ENCODE data around the gene PTCSC3. TPM values are rescaled to one million over a fixed set of nuclear protein-coding genes. Genes with fewer than 3 reads are reported as not detected.

The PTCSC3 gene
- total RNA-seq, 6 donors from 2014 or later: 0.47 to 3.9 (median 0.83) TPM; not detected in 3

DNA sequence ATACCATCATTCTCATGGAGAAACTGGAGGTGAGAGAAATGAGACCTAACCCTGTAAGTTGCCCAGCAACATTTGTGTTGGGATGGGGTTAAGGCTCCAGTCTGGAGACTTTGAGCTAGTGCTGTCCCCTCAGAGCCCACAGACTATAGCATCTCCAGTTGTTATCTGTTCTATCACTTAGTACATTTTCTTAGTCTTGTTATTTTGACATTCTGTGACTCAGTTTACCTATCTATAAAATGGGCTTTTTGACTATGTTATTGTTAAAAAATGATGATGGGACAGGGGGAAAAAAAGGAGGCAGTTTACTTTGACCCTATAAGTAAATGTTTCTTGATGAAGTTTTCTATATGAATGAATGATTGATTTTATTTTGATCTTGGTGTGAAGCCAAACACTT, 45.8 kb upstream of the PTCSC3 start:
- ATAC-seq (ENCODE audit: low FRiP score in 2 of 2) (no peak), DNase-seq (no peak)
- Histone ChIP-seq H3K27ac (peak overlapping the region in 1 of 4 donors; percentile 86), H3K9me3 (no peaks in the 10 kb centered on the region), H3K4me3 (no peak overlapping the region), H3K4me1 (peaks cover 0 to 10% (median 3%) of the 10 kb centered on the region in 4 donors), H3K36me3 (no peaks in the 10 kb centered on the region), H3K27me3 (no peaks in the 10 kb centered on the region)
- TF ChIP-seq, protein P1, sequence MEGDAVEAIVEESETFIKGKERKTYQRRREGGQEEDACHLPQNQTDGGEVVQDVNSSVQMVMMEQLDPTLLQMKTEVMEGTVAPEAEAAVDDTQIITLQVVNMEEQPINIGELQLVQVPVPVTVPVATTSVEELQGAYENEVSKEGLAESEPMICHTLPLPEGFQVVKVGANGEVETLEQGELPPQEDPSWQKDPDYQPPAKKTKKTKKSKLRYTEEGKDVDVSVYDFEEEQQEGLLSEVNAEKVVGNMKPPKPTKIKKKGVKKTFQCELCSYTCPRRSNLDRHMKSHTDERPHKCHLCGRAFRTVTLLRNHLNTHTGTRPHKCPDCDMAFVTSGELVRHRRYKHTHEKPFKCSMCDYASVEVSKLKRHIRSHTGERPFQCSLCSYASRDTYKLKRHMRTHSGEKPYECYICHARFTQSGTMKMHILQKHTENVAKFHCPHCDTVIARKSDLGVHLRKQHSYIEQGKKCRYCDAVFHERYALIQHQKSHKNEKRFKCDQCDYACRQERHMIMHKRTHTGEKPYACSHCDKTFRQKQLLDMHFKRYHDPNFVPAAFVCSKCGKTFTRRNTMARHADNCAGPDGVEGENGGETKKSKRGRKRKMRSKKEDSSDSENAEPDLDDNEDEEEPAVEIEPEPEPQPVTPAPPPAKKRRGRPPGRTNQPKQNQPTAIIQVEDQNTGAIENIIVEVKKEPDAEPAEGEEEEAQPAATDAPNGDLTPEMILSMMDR (IDR thresholded peaks at IDR 0.05): no peak
- TF ChIP-seq POLR2AphosphoS5 (IDR thresholded peaks at IDR 0.05): no peak
- TF ChIP-seq POLR2A (IDR thresholded peaks at IDR 0.05): no peak
- TF ChIP-seq EP300 (IDR thresholded peaks at IDR 0.05): no peak

DNA sequence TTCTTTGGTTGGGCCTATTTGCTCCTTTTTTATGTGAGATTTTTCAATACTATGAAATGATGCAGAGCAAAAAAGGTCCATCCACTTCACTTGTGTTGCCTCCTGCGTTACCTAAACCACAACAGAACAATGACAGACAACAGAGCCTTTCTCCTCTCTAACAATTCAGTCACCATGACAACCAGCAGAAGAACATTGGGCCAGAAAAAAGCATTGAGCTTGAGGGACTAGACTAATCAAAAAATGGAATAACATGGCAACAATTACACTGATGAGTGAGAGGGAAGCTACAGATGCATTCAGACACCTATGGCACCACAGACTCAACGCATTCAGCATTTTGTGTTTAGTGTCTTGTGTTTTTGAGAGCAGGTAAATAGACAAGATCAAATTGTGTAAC, 44.6 kb upstream of the PTCSC3 start:
- DNase-seq (no peak), ATAC-seq (ENCODE audit: low FRiP score in 2 of 2) (no peak)
- Histone ChIP-seq H3K27me3 (no peaks in the 10 kb centered on the region), H3K4me3 (no peak overlapping the region), H3K9me3 (no peaks in the 10 kb centered on the region), H3K36me3 (no peaks in the 10 kb centered on the region), H3K4me1 (peaks cover 0 to 6% (median 3%) of the 10 kb centered on the region in 4 donors), H3K27ac (no peak overlapping the region)
- WGBS, 2 donors: 45 to 62% methylated on average over 2 of the region's 2 CpGs
- TF ChIP-seq, protein P1 (IDR thresholded peaks at IDR 0.05): no peak
- no peak for TF ChIP-seq EP300 (IDR thresholded peaks at IDR 0.05)
- no peak for TF ChIP-seq POLR2AphosphoS5 (IDR thresholded peaks at IDR 0.05)
- TF ChIP-seq POLR2A (IDR thresholded peaks at IDR 0.05): no peak

DNA sequence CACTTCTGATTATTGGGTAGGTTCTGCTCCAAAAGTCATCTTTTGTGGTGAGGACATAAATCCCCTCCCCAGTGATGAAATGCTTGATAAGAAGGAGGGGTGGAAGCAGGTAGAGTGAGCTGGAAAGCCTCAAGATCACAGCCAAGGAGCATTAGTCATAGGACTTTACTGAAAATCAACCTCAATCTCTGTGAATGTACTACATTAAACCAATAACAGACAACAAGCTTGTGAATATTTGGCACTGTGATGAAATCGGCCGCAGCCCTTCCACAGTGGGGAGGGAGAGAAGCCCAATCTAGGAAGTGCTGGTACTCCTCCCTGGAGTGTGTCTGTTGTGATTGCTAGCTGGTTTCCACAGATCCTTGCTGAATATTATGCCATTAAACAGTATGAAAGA, 41.2 kb upstream of the PTCSC3 start:
- H3K4me3 ChIP-seq: peak overlapping the region in 1 of 4 donors; percentile 37
- no peaks in the 10 kb centered on the region for H3K9me3 ChIP-seq
- H3K27me3 ChIP-seq: no peaks in the 10 kb centered on the region
- peak in 1 of 4 donors; percentile 55 for TF ChIP-seq POLR2A (IDR thresholded peaks at IDR 0.05)
- TF ChIP-seq EP300 (IDR thresholded peaks at IDR 0.05): peak in 2 of 4 donors; percentile 75 to 98
- TF ChIP-seq POLR2AphosphoS5 (IDR thresholded peaks at IDR 0.05): peak; percentile 13 to 50
- TF ChIP-seq, protein P1 (IDR thresholded peaks at IDR 0.05): no peak
- peak; percentile 63 to 89 for ATAC-seq (ENCODE audit: low FRiP score in 2 of 2)
- peak in 1 of 2 donors; percentile 80 for DNase-seq
- H3K36me3 ChIP-seq: no peaks in the 10 kb centered on the region
- peak overlapping the region; percentile 57 to 86 (median 70) for H3K27ac ChIP-seq
- H3K4me1 ChIP-seq: no peaks in the 10 kb centered on the region
- WGBS, 2 donors: 9 to 38% methylated on average over 2 of the region's 2 CpGs

DNA sequence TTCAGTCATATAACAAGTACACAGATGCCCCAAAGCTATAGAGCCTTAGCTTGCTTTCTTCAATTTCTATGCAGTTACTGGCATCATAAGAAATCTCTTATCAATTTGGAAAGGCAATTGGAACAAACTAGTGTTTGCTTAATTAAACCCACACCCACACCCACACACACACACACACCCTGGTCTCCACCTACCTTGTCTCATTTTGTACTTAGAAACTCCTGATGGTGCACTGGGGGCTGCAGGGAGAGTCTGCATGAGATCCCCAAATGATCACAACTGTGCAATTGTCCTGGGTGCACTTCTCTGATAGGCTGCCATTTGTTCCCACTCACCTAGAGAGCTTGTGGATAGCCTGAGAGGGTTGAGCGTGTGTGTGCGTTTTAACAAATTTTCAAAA, 40.5 kb upstream of the PTCSC3 start:
- Histone ChIP-seq H3K27ac (peak overlapping the region; percentile 20 to 86 (median 67)), H3K4me1 (no peaks in the 10 kb centered on the region), H3K9me3 (no peaks in the 10 kb centered on the region), H3K27me3 (no peaks in the 10 kb centered on the region), H3K36me3 (no peaks in the 10 kb centered on the region), H3K4me3 (peak overlapping the region in 3 of 4 donors; percentile 26 to 37 (median 36))
- DNase-seq (no peak), ATAC-seq (ENCODE audit: low FRiP score in 2 of 2) (peak; percentile 18 to 69)
- TF ChIP-seq, protein P1 (IDR thresholded peaks at IDR 0.05): no peak
- TF ChIP-seq POLR2A (IDR thresholded peaks at IDR 0.05) (no peak), POLR2AphosphoS5 (IDR thresholded peaks at IDR 0.05) (no peak), EP300 (IDR thresholded peaks at IDR 0.05) (no peak)
- 67 to 84% methylated on average over 2 of the region's 2 CpGs for WGBS, 2 donors

DNA sequence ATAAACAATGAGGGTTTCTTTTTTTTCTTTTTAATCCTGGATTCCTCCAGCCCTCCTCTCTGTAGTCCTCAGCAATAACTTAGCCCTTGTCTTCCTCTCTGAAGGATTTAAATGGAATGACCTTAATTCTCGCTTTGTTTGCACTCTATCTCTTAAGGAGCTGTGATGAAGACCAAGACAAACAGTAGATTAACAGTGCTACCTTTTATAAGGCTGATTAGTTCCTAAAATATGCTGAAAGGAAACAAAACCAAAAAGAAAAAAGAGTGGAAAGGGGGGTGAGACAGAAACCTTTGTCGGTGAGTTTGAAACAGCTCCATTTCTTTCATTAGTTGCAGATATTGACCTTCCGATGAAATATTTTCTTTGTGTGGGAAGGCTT, 38.7 kb upstream of the PTCSC3 start:
- DNase-seq (no peak), ATAC-seq (ENCODE audit: low FRiP score in 2 of 2) (no peak)
- TF ChIP-seq POLR2A (IDR thresholded peaks at IDR 0.05): peak in 1 of 4 donors; percentile 55
- TF ChIP-seq POLR2AphosphoS5 (IDR thresholded peaks at IDR 0.05): no peak
- peak overlapping the region; percentile 59 to 86 (median 67) for H3K27ac ChIP-seq
- H3K36me3 ChIP-seq: no peaks in the 10 kb centered on the region
- H3K27me3 ChIP-seq: no peaks in the 10 kb centered on the region
- peak overlapping the region in 3 of 4 donors; percentile 26 to 37 (median 36) for H3K4me3 ChIP-seq
- WGBS, 2 donors: 49 to 60% methylated on average over 3 of the region's 3 CpGs
- no peaks in the 10 kb centered on the region for H3K4me1 ChIP-seq
- H3K9me3 ChIP-seq: no peaks in the 10 kb centered on the region
